BJ (cell line): ENCODE data around the gene KRT9. TPM values are rescaled to one million over a fixed set of nuclear protein-coding genes. Genes with fewer than 3 reads are reported as not detected.

Experiments
- CTCF ChIA-PET: fragments of 350-600 bp; formaldehyde crosslinking; extraction: SDS; loops from one replicate; lab custom pipeline; 2021; ENCODE audit warnings: antibody characterized with exemption, inconsistent platforms; lab: Yijun Ruan, JAX
- POLR2A ChIA-PET: fragments of 300-600 bp; sonication (Branson Sonifier 250); formaldehyde crosslinking; extraction: SDS; loops from one replicate; lab custom pipeline; 2021; ENCODE audit warnings: antibody characterized with exemption; lab: Charles Lee
- DNase-seq: peaks from one replicate; pipeline ENCODE4 v3.0.0-alpha.2; 2011; ENCODE audit warnings: low read depth
- H3K27me3 ChIP-seq: 2 replicates; pipeline ENCODE4 v1.6.0; 2011; ENCODE audit warnings: low read length; ENCODE audit not compliant: control insufficient read depth, insufficient read depth
- H3K36me3 ChIP-seq: 2 replicates; pipeline ENCODE4 v1.5.1; 2011; ENCODE audit warnings: low read length; ENCODE audit not compliant: control insufficient read depth, insufficient read depth
- H3K4me3 ChIP-seq: 2 replicates; pipeline ENCODE4 v1.5.1; 2011; ENCODE audit warnings: low read depth, mild to moderate bottlenecking, control low read depth, low read length
- CTCF ChIP-seq: IDR thresholded peaks from 2 replicates; pipeline ENCODE4 v1.5.1; 2011; ENCODE audit warnings: low read depth, mild to moderate bottlenecking, control low read depth, inconsistent platforms, low read length, moderate library complexity; ENCODE audit not compliant: insufficient read depth
- polyA plus RNA-seq: library from polyadenylated mRNA; depleted of rRNA; stranded (reverse); fragments of >200 nt; gene quantifications from 2 replicates; pipeline ENCODE4 v1.2.3, GENCODE V29; 2011

Gene KRT9
- polyA plus RNA-seq, 1 experiment, result not detected

- ChIA-PET POLR2A (no interaction called here), CTCF (interaction anchor here (0.7 to 14.4 kb wide), 8 partner anchors 11 to 692 kb away, joined by 3 to 343 read pairs (median 4); no protein-coding TSS in a partner anchor)
- DNase-seq, result no peak
- Histone ChIP-seq H3K27me3 (peaks cover 7% of the 10 kb centered on the region), H3K4me3 (no peak overlapping the region), H3K36me3 (no peaks in the 10 kb centered on the region)
- no peak for TF ChIP-seq CTCF
Observed at GRCh38 chr17:41559548-41559947, 12.3 kb downstream of the KRT9 start.

GRCh38 chr17:41556931-41557330 is 14.9 kb downstream of the KRT9 start:
- CTCF ChIA-PET, result interaction anchor here (1.0 to 14.4 kb wide), 3 partner anchors 10 to 109 kb away, joined by 3 to 343 read pairs (median 4); no protein-coding TSS in a partner anchor
- Histone ChIP-seq H3K4me3 (no peak overlapping the region), H3K36me3 (no peaks in the 10 kb centered on the region), H3K27me3 (peaks cover 3% of the 10 kb centered on the region; the same call in 1 of the 2 replicates)
- no peak for DNase-seq
- POLR2A ChIA-PET, result no interaction called here
- no peak for TF ChIP-seq CTCF

- Histone ChIP-seq H3K36me3 (no peaks in the 10 kb centered on the region), H3K27me3 (peaks cover 3% of the 10 kb centered on the region; the same call in 1 of the 2 replicates), H3K4me3 (no peak overlapping the region)
- ChIA-PET POLR2A (no interaction called here), CTCF (interaction anchor here (1.0 to 14.4 kb wide), 3 partner anchors 10 to 109 kb away, joined by 3 to 343 read pairs (median 4); no protein-coding TSS in a partner anchor)
- no peak for DNase-seq
- no peak for TF ChIP-seq CTCF
Observed at GRCh38 chr17:41556306-41556705, 15.6 kb downstream of the KRT9 start.

- TF ChIP-seq CTCF, result no peak
- no peak for DNase-seq
- ChIA-PET CTCF (interaction anchor here (1.0 to 14.4 kb wide), 4 partner anchors 35 to 109 kb away, joined by 3 to 343 read pairs (median 123); no protein-coding TSS in a partner anchor), POLR2A (no interaction called here)
- H3K36me3 ChIP-seq, result no peaks in the 10 kb centered on the region
- no peak overlapping the region for H3K4me3 ChIP-seq
- peaks cover under 1% of the 10 kb centered on the region; the same call in 1 of the 2 replicates for H3K27me3 ChIP-seq
Observed at GRCh38 chr17:41555105-41555887, 16.6 kb downstream of the KRT9 start.

GRCh38 chr17:41553987-41554680 is 17.7 kb downstream of the KRT9 start:
- DNase-seq, result no peak
- ChIA-PET CTCF (interaction anchor here (1.0 to 14.4 kb wide), 4 partner anchors 70 to 110 kb away, joined by 3 to 343 read pairs (median 124); partner anchors contain the start of gene KRT17), POLR2A (no interaction called here)
- Histone ChIP-seq H3K36me3 (no peaks in the 10 kb centered on the region), H3K4me3 (no peak overlapping the region), H3K27me3 (no peaks in the 10 kb centered on the region)
- TF ChIP-seq CTCF, result no peak
